ENCODE results near the gene ZIC1.
A peak's percentile ranks its signal among the peaks of the same experiment; 100 is the strongest.

ZIC1 gene

DNA sequence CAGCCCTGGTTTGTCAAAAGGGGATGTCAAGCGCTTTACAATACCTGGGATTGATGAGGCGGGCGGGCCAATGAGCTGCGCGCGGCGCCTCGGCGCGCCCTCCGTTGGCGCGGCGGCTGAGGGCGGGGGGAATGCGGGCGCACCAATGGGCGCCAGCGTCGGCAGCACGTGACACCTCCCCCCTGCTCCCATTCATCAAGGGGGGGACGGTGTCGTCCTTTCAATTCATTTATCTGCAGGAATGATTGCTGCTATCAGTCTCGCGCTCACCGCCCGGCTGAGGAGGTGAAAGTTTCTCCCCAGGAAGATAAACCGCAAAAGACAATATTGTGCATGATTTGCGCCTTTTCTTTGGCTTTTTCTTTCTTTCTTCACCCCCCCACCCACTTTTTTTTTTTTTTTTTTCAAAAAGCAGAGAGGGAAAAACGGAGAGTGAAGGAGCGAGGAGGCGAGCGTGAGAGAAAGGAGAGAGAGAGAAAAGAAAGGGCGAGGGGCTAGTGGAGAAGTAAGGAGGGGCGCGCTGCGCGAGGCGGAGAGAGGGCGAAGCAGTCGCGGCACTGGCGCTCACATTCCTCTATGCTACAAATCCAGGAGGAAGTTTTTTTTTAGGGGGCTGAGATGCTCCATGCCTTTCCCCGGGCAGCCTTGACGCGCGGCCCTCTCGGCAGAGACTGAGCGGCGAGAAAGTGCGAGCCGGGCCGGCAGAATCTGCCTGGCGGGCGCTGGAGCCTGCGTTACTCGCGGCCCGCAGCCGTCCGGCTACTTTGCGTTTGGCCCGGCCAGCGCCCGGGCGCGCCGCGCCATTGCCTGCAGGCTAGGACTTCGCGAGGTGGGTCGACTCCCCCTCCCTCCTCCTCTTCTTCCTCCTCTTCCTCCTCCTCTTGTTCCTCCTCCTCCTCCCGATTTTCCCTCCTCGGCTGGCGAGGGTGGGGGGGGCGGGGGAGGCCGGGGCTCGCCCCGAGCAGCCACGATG is at the start of gene ZIC1:
ZIC1 (plus strand) TSS at position 223 of the 973 bp plus-strand sequence; CDS start at position 971, 748 bp downstream.
- peak; percentile 89 for DNase-seq

DNA sequence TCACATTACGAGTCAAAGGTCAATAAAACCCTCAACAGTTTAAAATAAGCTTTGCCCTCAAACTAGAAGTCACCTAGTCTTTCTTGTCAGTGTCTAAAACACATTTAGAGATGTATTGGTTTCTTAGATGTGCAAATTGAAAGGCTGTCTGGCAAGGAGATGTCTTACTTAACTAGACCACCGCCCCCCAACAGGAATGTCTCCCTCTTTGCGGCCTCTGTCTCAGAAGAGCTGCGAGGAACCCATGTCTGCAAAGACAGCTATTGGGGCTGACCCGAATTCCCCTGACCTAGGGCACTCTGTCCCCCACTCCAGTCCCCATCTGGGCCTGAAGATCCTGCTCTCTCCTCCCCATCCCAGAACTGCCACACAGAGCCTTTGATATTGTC is 49.1 kb upstream of the ZIC1 start:
- DNase-seq, result no peak

DNA sequence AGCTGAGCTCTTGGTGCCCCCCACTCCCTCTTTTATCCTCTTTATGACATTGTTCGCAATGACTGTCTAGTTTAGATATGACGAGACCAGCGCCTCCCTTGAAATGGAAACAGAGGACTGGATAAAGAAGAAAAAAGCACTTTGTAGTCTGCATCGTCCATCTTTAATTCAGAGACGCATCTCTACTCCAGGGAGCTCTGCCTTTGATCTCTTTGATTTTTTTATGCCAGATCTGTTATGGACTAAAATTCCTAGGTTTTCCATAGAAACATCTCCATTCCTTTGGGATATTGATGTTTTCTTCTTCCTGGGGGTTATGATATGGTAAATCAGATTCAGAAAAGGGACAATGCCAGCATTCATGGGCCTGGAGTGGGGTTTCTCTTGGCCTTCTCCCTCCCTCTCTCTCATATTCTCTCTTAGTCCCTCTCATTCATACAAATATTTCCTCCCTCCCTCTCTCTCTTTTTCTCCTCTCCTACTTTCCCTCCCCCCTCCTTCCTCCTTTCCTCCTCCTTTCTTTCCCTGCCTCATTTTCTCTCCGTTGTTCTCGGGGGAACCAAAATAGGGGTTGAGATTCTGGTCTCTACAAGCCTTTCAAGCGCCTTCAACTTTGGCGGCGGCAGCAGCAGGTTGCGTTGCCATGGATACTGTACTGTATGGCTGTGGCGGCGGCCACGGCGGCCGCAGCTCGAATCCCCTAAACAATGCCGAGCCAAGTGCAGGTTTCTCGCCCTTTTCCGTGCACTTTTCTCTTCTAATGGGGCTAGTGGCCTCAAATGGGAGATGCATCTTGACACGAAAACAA is 48.3 kb upstream of the ZIC1 start:
- DNase-seq, result peak; percentile 37

DNA sequence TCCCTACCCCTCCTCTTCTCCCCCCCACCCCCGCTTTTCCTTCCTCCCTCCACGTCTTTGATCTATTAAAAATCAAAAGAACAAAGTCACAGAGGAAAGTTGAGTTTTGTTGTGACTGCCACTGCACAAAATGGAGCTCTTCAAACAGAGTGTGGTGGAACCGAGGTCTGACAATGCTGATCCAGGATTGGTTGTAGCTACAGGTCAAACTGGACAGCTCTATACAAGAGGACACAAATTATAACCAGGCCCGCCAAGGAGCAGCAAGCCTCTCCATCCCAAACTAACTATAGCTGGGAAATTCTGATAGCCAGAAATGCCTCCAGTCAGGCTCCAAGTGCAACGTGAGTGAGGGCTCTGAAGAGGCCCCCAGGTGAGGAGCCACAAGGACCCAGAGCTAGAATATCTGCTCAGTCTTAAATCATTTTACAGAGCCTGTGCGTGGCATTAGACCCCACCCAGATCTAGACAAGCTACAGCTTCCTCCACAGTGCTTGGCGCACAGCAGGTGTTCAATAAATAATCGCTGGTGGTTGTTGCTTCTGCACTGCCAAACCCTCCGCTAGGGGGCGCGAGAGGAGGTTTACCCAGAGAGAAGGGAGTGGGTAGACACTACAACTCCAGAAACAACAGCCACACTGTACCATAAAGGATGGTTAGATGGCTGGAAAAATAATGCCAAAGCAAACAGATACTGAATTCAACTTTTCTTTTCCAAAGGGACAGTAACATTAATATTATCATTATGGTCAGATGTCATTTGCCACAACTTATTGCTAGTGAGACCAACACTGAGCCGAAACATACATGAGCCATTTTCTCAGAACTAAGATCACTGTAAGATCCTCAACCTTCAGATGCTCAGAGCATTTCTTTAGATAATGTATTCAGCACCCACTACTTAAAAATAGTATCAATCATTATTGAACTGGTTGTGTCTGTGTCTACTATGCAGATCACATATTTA is 47.4 kb upstream of the ZIC1 start:
- peak; percentile 56 for DNase-seq

DNA sequence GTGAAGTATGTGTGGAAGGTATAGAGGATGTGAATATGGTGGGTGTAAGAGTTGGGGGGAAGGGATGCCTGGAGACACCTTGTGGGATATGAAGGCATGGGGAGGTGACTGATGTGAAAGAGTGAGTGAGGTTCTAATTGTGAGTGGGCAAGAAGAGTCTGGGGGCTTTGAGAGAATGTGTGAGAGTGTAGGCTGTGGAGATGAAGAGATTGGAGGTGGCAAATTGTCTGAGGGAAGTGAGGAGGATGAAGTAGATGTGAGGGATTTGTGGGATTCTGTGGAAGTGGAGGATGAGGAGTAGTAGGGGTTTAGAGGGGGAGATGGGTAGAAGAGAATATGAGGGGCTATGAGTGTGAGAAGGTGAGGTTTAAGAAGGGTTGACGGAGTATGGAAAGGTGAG is 44.4 kb upstream of the ZIC1 start:
- no peak for DNase-seq

DNA sequence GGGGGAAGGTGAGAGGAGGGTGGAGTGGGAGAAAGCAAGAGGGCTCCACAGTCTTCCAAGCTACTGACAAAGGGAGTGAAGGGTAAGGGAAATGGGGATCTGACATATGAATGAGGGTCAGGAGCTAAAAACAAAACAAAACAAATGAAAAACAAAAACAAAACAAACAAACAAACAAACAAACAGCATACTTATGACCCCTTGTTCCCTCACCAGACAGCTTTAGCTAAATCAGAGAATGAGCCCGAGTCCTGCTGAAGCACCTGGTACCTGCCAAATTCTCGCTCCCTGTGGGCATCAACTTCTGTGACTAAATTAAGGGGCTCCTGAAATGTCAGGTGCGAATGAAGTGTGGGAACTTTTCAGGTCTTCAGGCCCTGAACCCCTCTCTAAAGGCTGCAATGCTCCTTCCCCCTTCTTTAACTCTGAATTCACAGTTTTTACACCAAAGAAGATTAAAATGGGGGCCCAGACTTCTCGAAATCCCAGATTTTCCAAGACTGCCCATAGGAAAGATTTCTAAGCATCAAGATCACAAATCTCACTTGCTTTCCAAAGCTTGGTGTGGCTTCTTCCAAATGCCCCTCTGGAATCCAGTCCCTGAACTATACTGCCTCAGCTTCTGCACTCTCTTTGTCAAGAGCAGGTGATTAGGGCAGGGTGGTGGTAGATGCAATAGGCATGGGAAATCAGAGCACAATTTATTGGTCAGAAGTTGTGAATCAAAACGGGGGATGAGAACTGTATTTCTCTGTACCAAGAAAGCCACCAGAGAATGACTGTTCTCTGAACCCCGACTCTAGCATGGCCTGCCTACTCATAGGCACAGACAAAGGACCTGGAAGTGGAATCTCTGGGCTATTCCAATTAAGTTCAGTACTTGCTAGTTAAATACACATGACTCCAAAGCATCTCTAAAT is 43.7 kb upstream of the ZIC1 start:
- DNase-seq, result no peak

DNA sequence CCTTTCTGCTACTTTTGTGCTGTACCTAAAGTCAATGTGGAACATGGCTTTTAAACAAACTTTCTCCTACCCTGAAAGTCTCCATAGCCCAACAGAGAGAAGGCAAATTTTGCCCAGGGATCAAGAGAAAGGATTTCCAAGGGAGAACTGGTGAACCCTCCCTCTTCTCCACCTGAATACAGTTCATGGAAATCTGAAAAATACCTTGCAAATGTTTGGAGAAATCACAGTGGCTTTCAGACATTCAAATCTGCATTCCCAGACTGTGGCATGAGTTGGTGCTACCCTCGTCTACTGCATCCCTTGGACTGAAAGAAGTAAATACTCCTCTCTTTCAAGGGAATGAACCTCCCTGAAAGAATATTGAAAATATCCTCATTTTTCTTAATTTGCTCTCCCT is 41.5 kb upstream of the ZIC1 start:
- DNase-seq, result no peak

DNA sequence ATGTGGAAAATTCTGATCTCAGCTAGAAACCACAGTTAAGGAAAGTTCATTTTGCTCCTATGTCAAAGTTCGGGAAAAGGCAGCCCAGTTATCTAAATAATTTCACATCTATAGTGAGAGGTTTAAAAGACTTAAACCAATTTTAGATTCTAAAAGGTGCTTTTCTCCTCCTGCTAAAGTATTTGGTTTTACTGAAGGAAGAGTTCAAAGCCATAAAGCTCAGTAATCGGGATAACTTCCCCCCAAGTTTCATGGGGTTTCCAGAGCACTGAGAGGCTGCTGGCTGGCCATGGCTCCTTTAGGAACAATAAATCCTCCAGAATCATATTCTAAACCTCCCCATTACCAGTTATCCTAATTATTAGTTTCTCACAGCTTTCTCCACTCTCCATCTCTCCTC is 41.0 kb upstream of the ZIC1 start:
- no peak for DNase-seq

DNA sequence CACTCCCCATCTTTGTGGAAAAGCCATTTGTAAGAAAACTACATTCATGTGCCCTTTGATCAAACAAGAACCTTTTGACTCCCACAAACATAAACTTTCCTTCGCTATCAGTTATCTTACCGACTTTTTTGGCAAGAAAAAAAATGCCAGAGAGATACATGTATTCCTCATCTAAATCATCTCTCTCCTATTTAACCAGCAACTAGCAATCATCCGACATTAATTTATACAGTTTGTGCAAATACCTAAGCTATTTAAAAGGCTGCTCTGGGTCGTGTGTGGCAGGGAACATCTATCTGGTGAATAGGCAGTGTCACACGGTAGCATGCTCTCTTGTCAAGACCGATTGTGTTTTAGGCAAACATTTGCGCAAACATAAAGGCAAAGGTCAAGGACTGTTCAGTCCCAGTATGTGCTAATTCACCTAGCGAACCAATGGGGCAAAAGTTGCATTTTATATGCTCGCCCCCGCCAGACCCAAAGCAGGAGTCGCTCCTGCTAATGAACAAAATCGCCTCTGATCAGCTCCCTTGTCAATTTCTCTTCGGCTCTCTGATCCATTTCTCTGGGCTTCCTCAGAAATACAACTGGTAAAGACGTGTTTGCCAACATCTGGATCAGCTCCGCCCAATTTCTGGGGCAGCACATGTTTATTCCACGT is 40.5 kb upstream of the ZIC1 start:
- no peak for DNase-seq

DNA sequence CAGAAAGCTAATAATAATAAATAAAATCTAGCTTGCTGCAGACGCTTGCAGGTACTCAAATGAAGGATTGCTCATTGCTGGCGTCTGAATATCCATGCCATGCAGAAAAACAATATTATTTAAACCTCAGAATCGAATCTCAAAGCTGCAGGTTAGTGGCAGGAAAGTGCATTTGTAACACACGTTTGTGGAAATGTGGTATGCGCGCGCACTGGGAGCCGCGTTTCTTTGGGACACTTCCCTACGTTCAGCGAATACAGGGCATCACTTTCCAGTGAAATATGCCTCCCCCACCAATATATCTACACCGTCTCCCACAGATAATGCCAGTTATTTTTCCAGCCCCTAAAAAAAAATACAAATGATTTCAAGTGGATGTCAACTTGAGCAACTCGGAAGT is 39.9 kb upstream of the ZIC1 start:
- DNase-seq, result no peak

DNA sequence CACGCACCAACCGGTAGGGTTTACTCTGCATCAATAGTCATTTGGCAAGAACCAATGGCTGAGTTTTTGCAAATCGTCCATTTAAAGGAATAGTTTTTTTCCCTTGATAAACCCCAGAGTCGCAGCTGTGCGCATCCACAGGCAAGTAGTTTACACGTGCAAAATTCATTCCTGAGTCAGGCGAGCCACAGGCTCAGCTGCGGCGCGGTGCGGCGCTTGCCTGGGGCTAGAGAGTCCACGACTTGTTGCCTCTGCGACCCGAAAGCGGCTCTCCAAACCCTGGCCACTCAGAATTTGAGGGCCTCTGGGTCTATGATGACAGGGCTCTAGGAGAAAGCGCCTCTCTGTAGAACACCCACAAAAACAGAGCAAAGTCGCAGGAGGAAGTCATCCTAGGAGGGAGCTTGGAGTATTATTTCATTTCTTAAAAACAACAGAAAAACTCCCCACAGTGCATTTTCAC is 39.5 kb upstream of the ZIC1 start:
- peak; percentile 24 for DNase-seq

DNA sequence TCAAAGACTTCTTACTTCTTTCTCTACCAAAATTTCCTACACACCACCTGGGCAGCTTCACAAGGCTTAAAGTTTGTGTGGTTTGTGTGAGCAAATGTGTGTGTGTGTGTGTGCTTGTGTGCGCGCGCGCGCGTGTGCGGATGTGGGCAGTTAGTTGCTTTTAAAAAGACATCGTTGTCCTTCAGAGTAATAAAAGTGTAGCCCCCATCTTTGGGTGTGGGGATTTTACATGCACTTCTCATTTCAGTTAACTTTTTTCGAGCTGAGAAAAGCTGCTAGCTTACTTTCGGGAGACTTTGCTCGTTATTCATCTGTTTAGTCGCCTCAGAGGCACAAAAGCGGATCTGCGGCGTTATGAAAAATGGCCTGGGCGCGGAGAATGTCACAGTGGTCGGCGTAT is 38.8 kb upstream of the ZIC1 start:
- DNase-seq, result no peak

DNA sequence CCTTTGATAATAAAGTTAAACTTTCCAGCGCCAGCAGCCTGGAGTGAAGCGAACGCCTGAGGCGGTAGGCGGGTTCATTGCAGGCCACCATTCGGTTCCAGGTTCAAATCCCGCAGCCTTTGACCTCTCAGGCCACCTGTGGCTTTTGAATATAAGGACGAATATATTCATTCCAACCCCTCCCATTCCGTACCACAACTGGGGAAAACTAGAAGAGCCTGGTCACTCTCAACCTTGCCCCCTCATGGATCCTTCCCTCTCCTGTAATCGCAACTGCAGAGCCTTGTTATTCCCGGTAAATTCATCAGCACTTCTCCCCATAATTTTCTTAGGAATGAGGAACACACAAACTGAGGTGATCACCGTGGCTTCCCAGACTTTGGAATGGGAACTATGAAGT is 38.0 kb upstream of the ZIC1 start:
- DNase-seq, result no peak

DNA sequence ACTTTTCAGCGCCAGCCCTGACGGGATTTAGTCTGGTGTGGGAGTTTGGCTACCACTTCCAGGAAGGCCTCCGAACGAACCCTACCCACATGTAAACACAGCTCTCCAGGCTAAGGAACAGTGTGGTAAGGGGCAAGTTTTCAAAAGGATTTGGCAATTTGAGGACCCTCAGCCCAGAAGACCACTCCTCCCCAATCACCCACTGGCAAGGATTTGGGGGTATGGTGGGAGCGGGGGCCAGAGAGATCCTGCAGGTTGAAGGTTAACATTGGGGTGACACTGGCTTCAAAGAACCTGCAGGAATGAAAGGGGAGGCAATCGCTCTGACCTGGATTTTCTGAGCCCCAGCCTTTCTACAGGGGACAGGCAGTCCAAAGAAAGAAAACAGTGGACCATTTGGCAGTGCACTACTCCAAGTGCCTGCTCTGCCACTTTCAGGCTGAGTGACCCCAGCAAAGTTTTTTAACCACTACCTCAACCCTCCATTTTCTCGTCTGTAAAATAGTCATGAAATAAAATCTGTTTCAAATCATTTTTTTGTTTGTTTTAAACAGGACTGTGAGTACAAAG is 37.3 kb upstream of the ZIC1 start:
- no peak for DNase-seq

DNA sequence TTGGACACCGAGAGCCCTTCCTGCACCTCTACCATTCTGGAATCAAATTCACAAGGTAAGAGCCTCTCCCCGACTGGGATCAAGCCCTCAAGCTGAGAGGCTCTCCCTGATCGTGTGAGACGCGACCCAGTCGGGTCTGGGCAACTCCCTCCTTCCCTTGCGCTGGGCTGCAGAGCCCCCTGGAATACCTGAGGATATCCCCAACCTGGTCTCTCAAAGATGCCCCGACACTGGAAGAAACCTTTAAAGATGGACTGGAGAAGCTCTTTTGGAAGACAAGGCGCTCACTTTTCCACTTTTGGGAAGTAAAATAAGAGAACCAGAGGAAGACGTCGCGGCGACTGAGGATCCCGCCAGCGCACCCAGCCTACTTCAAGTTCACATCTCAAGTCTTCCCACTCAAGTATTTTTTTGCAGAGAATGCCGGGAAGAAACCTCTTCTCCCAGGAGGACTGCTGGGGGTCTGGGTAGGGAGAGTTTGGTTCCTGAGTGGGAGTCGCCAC is 36.6 kb upstream of the ZIC1 start:
- DNase-seq, result no peak

DNA sequence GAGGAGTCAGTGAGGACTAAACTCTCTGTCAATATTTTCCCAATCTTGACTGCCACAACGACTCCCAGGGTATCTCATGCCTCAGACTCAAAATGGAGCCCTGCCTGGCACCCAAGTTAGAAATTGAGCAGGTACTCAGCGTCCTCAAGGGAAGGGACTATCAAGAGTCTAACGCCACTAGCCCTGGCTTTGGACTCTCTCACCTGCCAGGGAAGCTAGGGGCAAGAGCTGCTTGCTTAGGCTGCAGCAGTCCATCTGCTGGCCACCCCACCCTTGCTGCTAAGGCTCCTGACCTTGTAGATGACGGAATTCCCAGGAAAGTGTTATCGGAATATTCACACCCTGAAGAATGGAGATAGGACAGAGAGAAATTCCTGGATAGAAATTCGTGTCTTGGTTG is 35.9 kb upstream of the ZIC1 start:
- DNase-seq, result no peak

DNA sequence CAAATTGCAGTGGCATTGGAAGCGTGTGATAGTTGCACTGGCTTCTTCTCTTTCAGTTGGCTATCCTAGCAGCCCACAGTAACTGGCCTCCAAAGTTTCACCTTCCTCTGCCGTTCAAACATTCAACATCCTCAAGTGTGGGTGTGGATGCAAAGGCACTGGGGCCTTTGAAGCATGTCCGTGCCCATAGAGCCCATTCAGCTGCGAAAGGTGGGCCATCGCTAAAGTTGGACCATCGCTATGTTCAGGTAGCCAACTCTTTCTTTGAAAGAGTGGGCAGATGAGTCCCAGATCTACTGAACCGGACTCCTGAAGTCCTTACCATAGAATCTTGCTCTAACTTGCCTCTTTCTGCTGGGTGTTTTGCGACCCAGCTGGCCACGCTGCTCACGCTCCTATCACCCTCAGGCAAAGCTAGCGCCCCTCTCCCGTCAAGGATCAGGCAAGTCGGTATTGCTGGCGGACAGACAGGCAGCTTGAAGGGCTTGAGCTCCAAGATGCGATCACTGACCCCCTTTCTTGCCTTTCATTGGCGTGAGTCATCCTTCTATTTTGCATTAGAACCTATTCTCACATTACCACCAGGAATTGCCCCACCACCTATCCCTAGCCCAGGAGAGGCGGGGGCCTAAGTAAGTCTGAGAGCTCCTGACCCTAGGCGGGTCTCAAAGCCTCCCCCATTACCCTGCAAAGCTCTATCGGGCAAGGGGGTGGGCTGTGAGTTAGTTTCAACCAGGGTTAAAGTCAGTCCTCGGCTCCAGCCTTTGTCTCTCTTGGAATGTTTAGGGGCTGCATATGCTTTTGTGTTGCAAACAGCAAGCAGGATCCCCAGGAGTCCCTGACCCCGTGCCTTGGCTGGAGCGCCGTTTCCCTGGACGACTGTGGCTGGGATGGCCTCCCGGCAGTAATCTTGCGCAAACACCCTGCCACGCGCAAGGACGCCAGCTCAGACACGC is 31.5 kb upstream of the ZIC1 start:
- peak; percentile 21 for DNase-seq

DNA sequence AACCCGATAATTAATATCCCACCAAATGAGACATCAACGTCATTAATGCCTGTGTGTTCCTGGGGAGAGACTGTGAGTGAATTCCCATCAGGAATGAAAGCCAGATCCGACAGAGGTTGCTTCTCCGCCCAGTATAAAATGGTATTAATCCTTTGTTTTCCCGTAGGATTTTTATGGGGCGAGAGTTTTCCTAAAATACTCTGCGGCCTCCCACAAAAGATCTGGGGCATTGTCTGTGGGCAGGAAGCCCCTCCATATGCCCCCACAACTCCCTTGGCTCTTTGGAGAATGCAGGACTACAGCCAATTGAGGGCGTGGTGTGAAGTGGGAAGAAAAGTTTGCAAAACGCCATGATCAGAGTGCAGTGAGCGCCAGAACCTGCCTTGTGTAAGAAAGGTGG is 29.5 kb upstream of the ZIC1 start:
- DNase-seq, result no peak

DNA sequence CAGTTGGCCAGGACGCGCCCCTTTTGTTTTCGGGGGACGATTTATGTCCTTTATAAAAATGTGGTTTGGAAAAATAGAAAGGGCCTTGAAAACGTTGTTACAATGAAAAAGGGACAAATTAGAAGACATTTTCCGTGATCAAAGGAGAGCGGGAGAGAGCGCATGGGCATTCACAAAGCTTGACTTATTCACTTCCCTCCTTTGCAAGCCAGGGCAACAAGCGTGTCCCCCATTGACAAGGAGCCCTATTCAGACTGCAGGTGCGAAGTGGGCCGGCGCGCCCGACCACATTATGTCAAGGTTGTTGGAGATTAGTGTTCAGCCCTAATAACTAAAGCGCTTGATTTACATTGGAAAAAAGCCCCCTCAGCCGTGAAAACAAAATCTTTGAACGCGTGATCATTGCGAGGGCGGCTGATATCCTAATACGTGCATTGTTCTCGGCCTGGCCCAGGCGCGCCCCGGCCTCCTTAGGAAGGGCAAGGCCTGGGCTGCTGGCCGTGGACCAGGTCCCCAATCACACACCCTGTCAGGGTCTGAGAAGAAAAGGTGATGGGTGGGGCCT is 28.7 kb upstream of the ZIC1 start:
- no peak for DNase-seq
